ENCODE measurements around the gene RRAD. TPM values are rescaled to one million over a fixed set of nuclear protein-coding genes. Genes with fewer than 3 reads are reported as not detected.

Gene RRAD
- total RNA-seq, 2 donors from 2014 or later = 173 to 266 TPM

- Histone ChIP-seq H3K9me3 (no peaks in the 10 kb centered on the region), H3K27ac (no peak overlapping the region), H3K4me3 (no peak overlapping the region), H3K27me3 (no peaks in the 10 kb centered on the region), H3K36me3 (no peaks in the 10 kb centered on the region), H3K4me1 (peaks cover 0 to 16% of the 10 kb centered on the region in 2 donors)
- no peak for TF ChIP-seq CTCF (IDR thresholded peaks at IDR 0.05)
- no peak for DNase-seq (ENCODE audit: low spot score)
Measured at GRCh38 chr16:66914541-66914940, 10.8 kb downstream of the RRAD start.

- H3K9me3 ChIP-seq = no peaks in the 10 kb centered on the region
- no peaks in the 10 kb centered on the region for H3K36me3 ChIP-seq
- H3K27me3 ChIP-seq = no peaks in the 10 kb centered on the region
- TF ChIP-seq CTCF (IDR thresholded peaks at IDR 0.05) = no peak
- DNase-seq (ENCODE audit: low spot score) = no peak
- no peak overlapping the region for H3K4me3 ChIP-seq
- H3K27ac ChIP-seq = no peak overlapping the region
- H3K4me1 ChIP-seq = peaks cover 0 to 8% of the 10 kb centered on the region in 2 donors
Measured at GRCh38 chr16:66913711-66914110, 11.6 kb downstream of the RRAD start.

- H3K36me3 ChIP-seq = no peaks in the 10 kb centered on the region
- no peak for DNase-seq (ENCODE audit: low spot score)
- no peak for TF ChIP-seq CTCF (IDR thresholded peaks at IDR 0.05)
- H3K27me3 ChIP-seq = no peaks in the 10 kb centered on the region
- H3K4me1 ChIP-seq = peaks cover 0 to 8% of the 10 kb centered on the region in 2 donors
- H3K9me3 ChIP-seq = no peaks in the 10 kb centered on the region
- H3K4me3 ChIP-seq = no peak overlapping the region
- H3K27ac ChIP-seq = no peak overlapping the region
Measured at GRCh38 chr16:66913081-66913480, 12.3 kb downstream of the RRAD start.

GRCh38 chr16:66911801-66912200 is 13.5 kb downstream of the RRAD start:
- H3K36me3 ChIP-seq = no peaks in the 10 kb centered on the region
- no peak overlapping the region for H3K27ac ChIP-seq
- no peak overlapping the region for H3K4me3 ChIP-seq
- DNase-seq (ENCODE audit: low spot score) = no peak
- peaks cover 0 to 21% of the 10 kb centered on the region in 2 donors for H3K4me1 ChIP-seq
- H3K27me3 ChIP-seq = no peaks in the 10 kb centered on the region
- no peaks in the 10 kb centered on the region for H3K9me3 ChIP-seq
- TF ChIP-seq CTCF (IDR thresholded peaks at IDR 0.05) = no peak

GRCh38 chr16:66911112-66911511 is 14.2 kb downstream of the RRAD start:
- no peaks in the 10 kb centered on the region for H3K36me3 ChIP-seq
- H3K4me1 ChIP-seq = peaks cover 0 to 28% of the 10 kb centered on the region in 2 donors
- no peaks in the 10 kb centered on the region for H3K9me3 ChIP-seq
- no peak overlapping the region for H3K4me3 ChIP-seq
- peak overlapping the region; percentile 14 to 16 for H3K27ac ChIP-seq
- no peak for DNase-seq (ENCODE audit: low spot score)
- H3K27me3 ChIP-seq = no peaks in the 10 kb centered on the region
- no peak for TF ChIP-seq CTCF (IDR thresholded peaks at IDR 0.05)

- Histone ChIP-seq H3K9me3 (no peaks in the 10 kb centered on the region), H3K27me3 (no peaks in the 10 kb centered on the region), H3K4me1 (peaks cover 0 to 35% of the 10 kb centered on the region in 2 donors), H3K36me3 (no peaks in the 10 kb centered on the region), H3K27ac (peak overlapping the region in 1 of 2 donors; percentile 14), H3K4me3 (no peak overlapping the region)
- TF ChIP-seq CTCF (IDR thresholded peaks at IDR 0.05) = no peak
- no peak for DNase-seq (ENCODE audit: low spot score)
Measured at GRCh38 chr16:66910175-66910940, 15.0 kb downstream of the RRAD start.
